ENCODE measurements around the gene TSPAN16.

TSPAN16 gene, protein sequence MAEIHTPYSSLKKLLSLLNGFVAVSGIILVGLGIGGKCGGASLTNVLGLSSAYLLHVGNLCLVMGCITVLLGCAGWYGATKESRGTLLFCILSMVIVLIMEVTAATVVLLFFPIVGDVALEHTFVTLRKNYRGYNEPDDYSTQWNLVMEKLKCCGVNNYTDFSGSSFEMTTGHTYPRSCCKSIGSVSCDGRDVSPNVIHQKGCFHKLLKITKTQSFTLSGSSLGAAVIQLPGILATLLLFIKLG
- long read RNA-seq, partial matches to known transcripts, result 0 of 23 reads
- long read RNA-seq, other reads (novel, unspliced or antisense), result 23 of 23 reads

DNA sequence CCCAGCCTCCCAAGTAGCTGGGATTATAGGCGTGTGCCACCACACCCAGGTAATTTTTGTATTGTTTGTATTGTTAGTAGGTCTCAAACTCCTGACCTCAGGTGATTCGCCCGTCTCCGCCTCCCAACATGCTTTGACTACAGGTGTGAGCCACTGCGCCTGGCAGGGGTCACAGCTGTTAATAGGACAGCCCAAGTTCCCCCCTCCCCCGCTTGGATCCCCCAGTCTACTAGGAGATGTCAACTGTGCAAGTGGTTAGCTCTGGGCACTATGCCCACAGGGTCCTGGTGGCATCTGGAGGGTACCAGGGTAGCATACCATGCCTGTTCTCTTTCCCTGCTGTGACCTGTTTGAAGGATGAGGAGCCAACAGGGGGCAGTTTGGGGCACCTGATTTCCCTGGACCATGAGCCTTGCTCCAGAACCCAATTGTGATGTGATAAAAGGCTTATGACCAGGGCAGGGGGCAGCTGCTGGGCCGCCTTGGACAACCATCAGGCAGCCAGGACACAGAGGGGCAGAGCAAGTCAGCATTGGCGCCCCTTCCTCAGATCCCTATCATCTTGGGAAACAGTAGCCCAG, at the start of gene TSPAN16:
Gene TSPAN16, plus strand, starts transcription at position 496 of the 581 bp plus-strand sequence. CDS start 138 bp downstream, outside the sequence.
- no peak within 1 kb of the TSS for H3K4me3 ChIP-seq (replicated peaks; ENCODE audit: insufficient read depth, low read length)
- H3K27ac ChIP-seq (replicated peaks), result peak within 1 kb of the TSS; percentile 74
- DNase-seq (ENCODE audit: low read depth in 1 of 2, low spot score in 1 of 2), result no peak
- TF ChIP-seq POLR2AphosphoS5 (IDR thresholded peaks at IDR 0.05; ENCODE audit: low read depth) (no peak), GABPA (IDR thresholded peaks at IDR 0.05; ENCODE audit: low read depth) (no peak), SPI1 (IDR thresholded peaks at IDR 0.05; ENCODE audit: borderline replicate concordance, low read depth) (no peak), CTCF (IDR thresholded peaks at IDR 0.05; ENCODE audit: insufficient read depth, low read length) (no peak), REST (IDR thresholded peaks at IDR 0.05; ENCODE audit: insufficient replicate concordance, low read depth) (no peak)
- H3K27me3 ChIP-seq (ENCODE audit: insufficient read depth, poor library complexity, severe bottlenecking), result no peaks in the 10 kb centered on the region

- TF ChIP-seq POLR2AphosphoS5 (IDR thresholded peaks at IDR 0.05; ENCODE audit: low read depth) (no peak), SPI1 (IDR thresholded peaks at IDR 0.05; ENCODE audit: borderline replicate concordance, low read depth) (no peak), CTCF (IDR thresholded peaks at IDR 0.05; ENCODE audit: insufficient read depth, low read length) (no peak), GABPA (IDR thresholded peaks at IDR 0.05; ENCODE audit: low read depth) (no peak), REST (IDR thresholded peaks at IDR 0.05; ENCODE audit: insufficient replicate concordance, low read depth) (no peak)
- Histone ChIP-seq H3K4me3 (replicated peaks; ENCODE audit: insufficient read depth, low read length) (no peak overlapping the region), H3K27me3 (ENCODE audit: insufficient read depth, poor library complexity, severe bottlenecking) (no peaks in the 10 kb centered on the region), H3K27ac (replicated peaks) (no peak overlapping the region)
- DNase-seq (ENCODE audit: low read depth in 1 of 2, low spot score in 1 of 2), result no peak
These were observed 49.0 kb upstream of the TSPAN16 start for GRCh38 chr19:11246941-11247340.

GRCh38 chr19:11247391-11247790, 48.6 kb upstream of the TSPAN16 start:
- Histone ChIP-seq H3K4me3 (replicated peaks; ENCODE audit: insufficient read depth, low read length) (no peak overlapping the region), H3K27ac (replicated peaks) (no peak overlapping the region), H3K27me3 (ENCODE audit: insufficient read depth, poor library complexity, severe bottlenecking) (no peaks in the 10 kb centered on the region)
- DNase-seq (ENCODE audit: low read depth in 1 of 2, low spot score in 1 of 2), result no peak
- TF ChIP-seq SPI1 (IDR thresholded peaks at IDR 0.05; ENCODE audit: borderline replicate concordance, low read depth), result no peak
- TF ChIP-seq POLR2AphosphoS5 (IDR thresholded peaks at IDR 0.05; ENCODE audit: low read depth), result no peak
- no peak for TF ChIP-seq GABPA (IDR thresholded peaks at IDR 0.05; ENCODE audit: low read depth)
- TF ChIP-seq CTCF (IDR thresholded peaks at IDR 0.05; ENCODE audit: insufficient read depth, low read length), result no peak

Measured in HL-60 (cell line).